ENCODE data around the gene PDGFC. TPM values are rescaled to one million over a fixed set of nuclear protein-coding genes. Genes with fewer than 3 reads are reported as not detected.

Gene PDGFC
- total RNA-seq, 1 experiment from 2014 or later = 9.8 TPM

- H4K20me1 ChIP-seq (ENCODE audit: insufficient read depth) = no peaks in the 10 kb centered on the region
- H3K4me2 ChIP-seq (ENCODE audit: low read length) = peak overlapping the region; percentile 65
- no peaks in the 10 kb centered on the region for H3K9me3 ChIP-seq (ENCODE audit: control insufficient read depth in 1 of 2, insufficient read depth in 1 of 2, low read depth in 1 of 2, low read length in 2 of 2)
- RAD21 ChIA-PET (ENCODE audit: low non-redundant PET in 1 of 2, low total read pairs in 2 of 2, uncharacterized antibody in 2 of 2, unreplicated experiment in 2 of 2) = interaction anchor here in 1 of 2 experiments (0.6 kb wide), 1 partner anchor 462 kb away, joined by 9 read pairs; no protein-coding TSS in a partner anchor
- TSS peak; percentile 93 for BruUV-seq (replicated peaks)
- ATAC-seq (peak; percentile 89), DNase-seq (ENCODE audit: low read depth, low spot score) (peak; percentile 93)
- TF ChIP-seq CBX3 (IDR thresholded peaks at IDR 0.05; ENCODE audit: low read depth) (peak; percentile 74; the same call in 1 of the 2 replicates), CEBPB (IDR thresholded peaks at IDR 0.05; ENCODE audit: low read depth) (peak; percentile 64; the same call in 1 of the 2 replicates), ATF3 (IDR thresholded peaks at IDR 0.05) (peak; percentile 69), SRF (IDR thresholded peaks at IDR 0.05; ENCODE audit: low read depth) (peak; percentile 62; the same call in 1 of the 2 replicates), JUND (IDR thresholded peaks at IDR 0.05) (peak; percentile 88), EGR1 (IDR thresholded peaks at IDR 0.05; ENCODE audit: low read depth) (no peak), FOSL1 (IDR thresholded peaks at IDR 0.05; ENCODE audit: low read depth) (peak; percentile 94), EZH2phosphoT487 (IDR thresholded peaks at IDR 0.05; ENCODE audit: borderline replicate concordance) (no peak), POLR2AphosphoS5 (IDR thresholded peaks at IDR 0.05; ENCODE audit: low read depth, low read length) (peak; percentile 40), TCF7L2 (IDR thresholded peaks at IDR 0.05; ENCODE audit: borderline replicate concordance, extremely low read depth, insufficient read depth, insufficient read length) (no peak), SIN3A (IDR thresholded peaks at IDR 0.05; ENCODE audit: low read depth) (peak; percentile 47), MAX (IDR thresholded peaks at IDR 0.05) (peak; percentile 33; the same call in 1 of the 2 replicates), SP1 (IDR thresholded peaks at IDR 0.05; ENCODE audit: low read depth) (peak; percentile 83), EZH2 (IDR thresholded peaks at IDR 0.05) (no peak)
- H3K9ac ChIP-seq (ENCODE audit: low read length) = peak overlapping the region; percentile 21
- H3K4me1 ChIP-seq (ENCODE audit: control insufficient read depth in 1 of 2, insufficient read depth in 2 of 2, low read length in 2 of 2) = peaks cover 26 to 49% of the 10 kb centered on the region in 2 experiments
- CTCF ChIA-PET = interaction anchor here (1.3 to 1.7 kb wide), 2 partner anchors 15 to 23 kb away, joined by 3 to 4 read pairs; no protein-coding TSS in a partner anchor
- H3K27me3 ChIP-seq (ENCODE audit: insufficient read depth, low read length) = no peaks in the 10 kb centered on the region
- peak overlapping the region in 1 of 2 experiments; percentile 13; a peak in 2 of 4 replicates for H3K4me3 ChIP-seq (replicated peaks in 1 of 2; ENCODE audit: low read depth in 1 of 2, low read length in 2 of 2)
- POLR2A ChIA-PET = interaction anchor here (2.6 kb wide), 1 partner anchor 15 kb away, joined by 8 read pairs; no protein-coding TSS in a partner anchor
- H2AFZ ChIP-seq (ENCODE audit: low read depth, low read length, poor library complexity, severe bottlenecking) = peak overlapping the region; percentile 24
- H3K79me2 ChIP-seq (ENCODE audit: insufficient read depth, low read length) = no peaks in the 10 kb centered on the region
- intact Hi-C loops (cut with micrococcal nuclease) = no loop called here
- H3K36me3 ChIP-seq (ENCODE audit: control insufficient read depth in 1 of 2, insufficient read depth in 2 of 2, low read length in 2 of 2) = no peaks in the 10 kb centered on the region
- H3K9me2 ChIP-seq (ENCODE audit: insufficient read depth) = no peaks in the 10 kb centered on the region
- peak overlapping the region; percentile 42; the same call in 1 of the 2 replicates for H3K27ac ChIP-seq (ENCODE audit: low read depth, low read length)
Measured at GRCh38 chr4:156946516-156947424, 24.8 kb downstream of the PDGFC start.
